ENCODE measurements around the gene PIK3R3.

The PIK3R3 gene

DNA sequence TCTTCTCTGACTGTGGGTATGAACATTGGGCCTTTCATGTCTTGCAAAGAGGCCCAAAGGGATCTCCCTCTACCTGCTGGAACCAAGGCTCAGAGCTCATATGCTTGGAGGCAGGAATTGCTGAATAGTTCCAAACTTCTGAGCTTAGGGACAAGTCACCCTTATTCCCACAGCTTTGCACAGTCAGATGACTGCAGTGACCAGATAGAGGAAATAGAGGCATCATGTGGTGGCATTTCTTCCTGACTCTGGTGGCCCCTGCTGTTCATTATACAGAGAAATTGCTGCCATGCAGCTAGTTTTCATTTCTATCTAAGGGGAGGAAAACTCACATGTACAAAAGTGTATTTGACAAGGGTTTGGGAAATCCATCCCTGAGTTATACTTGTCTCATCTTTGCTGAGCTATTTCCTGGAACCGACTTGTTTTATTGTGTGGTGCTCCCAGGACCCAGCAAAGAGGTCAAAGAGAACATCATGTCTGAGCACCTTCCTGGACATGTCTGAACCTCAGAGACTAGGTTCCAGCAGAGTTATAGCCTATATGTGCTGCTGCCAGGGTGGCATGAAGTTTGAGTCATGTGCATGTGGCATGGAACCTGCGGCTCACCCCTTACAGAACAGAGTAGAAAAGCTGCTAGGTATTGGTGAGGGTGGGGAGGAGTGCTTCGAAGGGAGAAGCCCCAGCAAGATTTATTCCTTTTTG, 131.2 kb downstream of the PIK3R3 start:
- Histone ChIP-seq H3K36me3 (ENCODE audit: insufficient read depth, low read length) (peaks cover 14% of the 10 kb centered on the region; the same call in 1 of the 2 replicates), H3K27me3 (ENCODE audit: insufficient read depth, low read length) (no peaks in the 10 kb centered on the region), H3K4me1 (ENCODE audit: insufficient read depth, low read length) (no peaks in the 10 kb centered on the region), H3K9me3 (ENCODE audit: insufficient read depth, low read depth, low read length) (no peaks in the 10 kb centered on the region), H3K27ac (ENCODE audit: low read depth, low read length) (no peak overlapping the region), H3K4me3 (ENCODE audit: low read length) (no peak overlapping the region), H3K9ac (ENCODE audit: low read depth, low read length) (no peak overlapping the region)
- 97% methylated on average over 2 of the region's 3 CpGs for WGBS

DNA sequence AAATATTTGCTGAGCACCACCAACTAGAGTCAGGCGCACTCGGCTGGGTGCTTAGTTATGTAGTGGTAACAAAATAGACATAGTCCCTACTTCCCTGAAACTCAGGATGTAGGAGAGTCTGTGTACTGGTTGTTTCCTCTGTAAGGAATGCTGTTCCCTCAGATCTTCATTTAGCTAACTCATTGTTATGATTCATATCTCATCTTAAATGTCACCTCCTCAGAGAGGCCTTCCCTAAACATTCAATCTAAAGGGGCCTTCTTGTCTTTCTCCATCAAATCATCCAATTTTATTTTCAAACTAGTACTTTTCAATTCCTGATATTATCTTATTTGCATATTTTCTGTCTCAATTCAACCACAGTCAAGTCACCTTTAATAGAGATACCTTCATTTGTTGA, 132.9 kb downstream of the PIK3R3 start:
- Histone ChIP-seq H3K27ac (ENCODE audit: low read depth, low read length) (no peak overlapping the region), H3K4me1 (ENCODE audit: insufficient read depth, low read length) (no peaks in the 10 kb centered on the region), H3K4me3 (ENCODE audit: low read length) (no peak overlapping the region), H3K9me3 (ENCODE audit: insufficient read depth, low read depth, low read length) (no peaks in the 10 kb centered on the region), H3K27me3 (ENCODE audit: insufficient read depth, low read length) (no peaks in the 10 kb centered on the region), H3K9ac (ENCODE audit: low read depth, low read length) (no peak overlapping the region), H3K36me3 (ENCODE audit: insufficient read depth, low read length) (0 out of 2 replicates have a peak, but pooled peaks cover 9% of the 10 kb centered on the region)
- no CpG with 5 or more reads among the region's 2 CpGs for WGBS

DNA sequence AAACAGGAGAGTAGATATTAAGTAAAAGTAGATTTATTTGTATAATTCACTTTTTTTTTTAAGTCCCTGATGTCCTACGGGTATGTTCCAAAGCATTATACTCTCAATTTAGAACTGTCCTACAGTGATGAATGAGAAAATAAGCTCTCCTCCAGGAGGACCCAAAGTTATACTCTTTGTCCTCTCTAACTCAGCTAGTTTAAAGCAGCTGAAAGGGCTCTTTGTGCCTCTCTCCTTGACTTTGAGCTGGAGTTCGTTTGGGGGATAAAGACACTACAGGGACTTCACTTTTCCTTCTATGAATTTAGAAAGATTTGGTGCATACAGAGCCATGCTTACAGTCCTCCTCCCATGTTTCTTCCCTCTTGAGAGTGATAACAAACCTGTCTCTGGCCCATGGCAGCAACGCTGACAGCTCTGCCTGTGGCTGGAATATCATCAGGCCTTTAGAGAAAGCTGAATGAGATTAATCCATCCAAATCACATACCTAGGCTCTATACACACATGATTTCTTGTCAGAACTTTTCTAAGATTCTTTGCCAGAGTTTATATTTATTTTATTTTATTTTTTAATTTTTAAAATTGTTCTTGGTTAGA, 134.3 kb downstream of the PIK3R3 start:
- no peaks in the 10 kb centered on the region; the same call in 1 of the 2 replicates for H3K4me1 ChIP-seq (ENCODE audit: insufficient read depth, low read length)
- H3K36me3 ChIP-seq (ENCODE audit: insufficient read depth, low read length): 0 out of 2 replicates have a peak, but pooled peaks cover 9% of the 10 kb centered on the region
- H3K9me3 ChIP-seq (ENCODE audit: insufficient read depth, low read depth, low read length): no peaks in the 10 kb centered on the region
- H3K4me3 ChIP-seq (ENCODE audit: low read length): no peak overlapping the region
- WGBS: 95% methylated on average over 2 of the region's 3 CpGs
- H3K27me3 ChIP-seq (ENCODE audit: insufficient read depth, low read length): no peaks in the 10 kb centered on the region
- H3K9ac ChIP-seq (ENCODE audit: low read depth, low read length): no peak overlapping the region
- no peak overlapping the region for H3K27ac ChIP-seq (ENCODE audit: low read depth, low read length)

DNA sequence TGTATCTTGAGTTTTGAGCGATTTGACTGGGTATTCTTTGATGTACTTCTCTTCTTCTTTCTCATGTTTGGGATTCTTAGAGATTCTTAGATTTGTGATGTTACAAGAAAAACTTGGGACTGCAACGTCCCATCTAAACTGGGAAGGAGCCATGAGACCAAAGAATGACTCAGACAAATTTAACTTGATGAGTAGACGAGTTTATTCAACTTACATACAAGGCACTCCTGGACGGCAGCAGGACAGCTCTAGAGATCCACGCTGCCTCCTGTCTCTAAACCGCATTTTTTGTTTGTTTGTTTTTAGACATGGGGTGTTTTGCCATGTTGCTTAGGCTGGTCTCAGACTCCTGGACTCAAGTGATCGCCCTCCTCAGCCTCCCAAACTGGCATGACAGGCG, 137.1 kb downstream of the PIK3R3 start:
- H3K4me3 ChIP-seq (ENCODE audit: low read length): no peak overlapping the region
- 0 out of 2 replicates have a peak, but pooled peaks cover 9% of the 10 kb centered on the region for H3K36me3 ChIP-seq (ENCODE audit: insufficient read depth, low read length)
- 88% methylated on average over 8 of the region's 8 CpGs for WGBS
- no peak overlapping the region for H3K9ac ChIP-seq (ENCODE audit: low read depth, low read length)
- H3K4me1 ChIP-seq (ENCODE audit: insufficient read depth, low read length): no peaks in the 10 kb centered on the region; the same call in 1 of the 2 replicates
- 0 out of 2 replicates have a peak, but pooled peaks cover 5% of the 10 kb centered on the region for H3K9me3 ChIP-seq (ENCODE audit: insufficient read depth, low read depth, low read length)
- no peaks in the 10 kb centered on the region for H3K27me3 ChIP-seq (ENCODE audit: insufficient read depth, low read length)
- no peak overlapping the region for H3K27ac ChIP-seq (ENCODE audit: low read depth, low read length)

DNA sequence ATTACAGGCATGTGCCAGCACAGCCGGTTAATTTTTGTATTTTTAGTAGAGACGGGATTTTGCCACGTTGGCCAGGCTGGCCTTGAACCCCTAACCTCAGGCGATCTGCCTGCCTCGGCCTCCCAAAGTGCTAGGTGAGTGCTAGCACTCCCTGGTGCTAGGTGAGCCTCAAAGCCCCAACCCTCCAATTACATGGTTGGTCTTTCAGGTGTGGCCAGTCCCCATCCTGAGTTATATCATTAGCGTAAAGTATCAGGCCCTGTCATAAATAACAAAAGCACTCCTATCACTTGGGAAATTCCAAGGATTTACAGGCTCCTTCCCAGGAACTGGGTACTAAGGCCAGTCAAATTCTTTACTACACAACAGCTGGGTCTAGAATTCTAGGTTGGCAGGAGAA, 138.0 kb downstream of the PIK3R3 start:
- Histone ChIP-seq H3K4me3 (ENCODE audit: low read length) (no peak overlapping the region), H3K27me3 (ENCODE audit: insufficient read depth, low read length) (no peaks in the 10 kb centered on the region)

More for the DNA sequence above, 138.0 kb downstream of the PIK3R3 start:
- H3K36me3 ChIP-seq (ENCODE audit: insufficient read depth, low read length): 0 out of 2 replicates have a peak, but pooled peaks cover 7% of the 10 kb centered on the region
- peaks cover 5% of the 10 kb centered on the region; the same call in 1 of the 2 replicates for H3K9me3 ChIP-seq (ENCODE audit: insufficient read depth, low read depth, low read length)
- no peak overlapping the region for H3K27ac ChIP-seq (ENCODE audit: low read depth, low read length)
- H3K4me1 ChIP-seq (ENCODE audit: insufficient read depth, low read length): no peaks in the 10 kb centered on the region; the same call in 1 of the 2 replicates
- H3K9ac ChIP-seq (ENCODE audit: low read depth, low read length): no peak overlapping the region
- 92% methylated on average over 6 of the region's 6 CpGs for WGBS
